Ectodermal cell (in vitro differentiated cells): ENCODE results near the gene KCNE2.

Source experiments
- H3K27ac ChIP-seq: 2 replicates; pipeline ENCODE4 v1.7.0; 2013; ENCODE audit warnings: mild to moderate bottlenecking, low read depth, low read length; ENCODE audit not compliant: insufficient read depth, poor library complexity, severe bottlenecking
- H3K27me3 ChIP-seq: 2 replicates; pipeline ENCODE4 v1.7.0; 2013; ENCODE audit warnings: mild to moderate bottlenecking, low read length; ENCODE audit not compliant: insufficient read depth, control insufficient read depth, poor library complexity, severe bottlenecking
- H3K36me3 ChIP-seq: one replicate; pipeline ENCODE4 v1.7.0; 2013; ENCODE audit warnings: low read length; ENCODE audit not compliant: control insufficient read depth, insufficient read depth
- H3K4me1 ChIP-seq: one replicate; pipeline ENCODE4 v1.7.0; 2013; ENCODE audit warnings: low read length; ENCODE audit not compliant: control insufficient read depth, insufficient read depth
- H3K4me3 ChIP-seq: 2 replicates; pipeline ENCODE4 v1.7.0; 2013; ENCODE audit warnings: low read depth, low read length, control low read depth; ENCODE audit not compliant: insufficient read depth
- H3K9me3 ChIP-seq: 2 replicates; pipeline ENCODE4 v1.7.0; 2013; ENCODE audit warnings: mild to moderate bottlenecking, low read length, moderate library complexity; ENCODE audit not compliant: control insufficient read depth
- WGBS, 2 experiments: methylation state at CpG; one replicate each; pipeline ENCODE4 v1.1.7; 2013; ENCODE audit warnings: missing lambda C conversion rate in 2 of 2; 5-methylcytosine and 5-hydroxymethylcytosine counted together

The KCNE2 gene

GRCh38 chr21:34337741-34338140 lies 26.1 kb upstream of the KCNE2 start:
- H3K4me1 ChIP-seq: peaks cover 11% of the 10 kb centered on the region
- no peak overlapping the region for H3K4me3 ChIP-seq
- H3K27me3 ChIP-seq: no peaks in the 10 kb centered on the region
- H3K9me3 ChIP-seq: no peaks in the 10 kb centered on the region
- no peaks in the 10 kb centered on the region for H3K36me3 ChIP-seq
- 76 to 80% methylated on average over 6 of the region's 6 CpGs for WGBS, 2 experiments
- no peak overlapping the region for H3K27ac ChIP-seq

GRCh38 chr21:34338226-34338625 lies 25.6 kb upstream of the KCNE2 start:
- peaks cover 11% of the 10 kb centered on the region for H3K4me1 ChIP-seq
- 96 to 97% methylated on average over 8 of the region's 8 CpGs for WGBS, 2 experiments
- no peaks in the 10 kb centered on the region for H3K27me3 ChIP-seq
- no peak overlapping the region for H3K4me3 ChIP-seq
- H3K9me3 ChIP-seq: no peaks in the 10 kb centered on the region
- H3K36me3 ChIP-seq: no peaks in the 10 kb centered on the region
- H3K27ac ChIP-seq: no peak overlapping the region

- H3K27me3 ChIP-seq: no peaks in the 10 kb centered on the region
- H3K4me1 ChIP-seq: peaks cover 10% of the 10 kb centered on the region
- 82 to 88% methylated on average over 3 of the region's 3 CpGs for WGBS, 2 experiments
- no peaks in the 10 kb centered on the region for H3K9me3 ChIP-seq
- no peak overlapping the region for H3K27ac ChIP-seq
- no peak overlapping the region for H3K4me3 ChIP-seq
- no peaks in the 10 kb centered on the region for H3K36me3 ChIP-seq
Observed at GRCh38 chr21:34340061-34340460, 23.7 kb upstream of the KCNE2 start.

GRCh38 chr21:34342476-34342875 lies 21.3 kb upstream of the KCNE2 start:
- Histone ChIP-seq H3K27me3 (no peaks in the 10 kb centered on the region), H3K27ac (no peak overlapping the region), H3K36me3 (no peaks in the 10 kb centered on the region), H3K9me3 (no peaks in the 10 kb centered on the region), H3K4me3 (no peak overlapping the region), H3K4me1 (peaks cover 5% of the 10 kb centered on the region)
- 93 to 95% methylated on average over 5 of the region's 5 CpGs for WGBS, 2 experiments

GRCh38 chr21:34343347-34343746 lies 20.5 kb upstream of the KCNE2 start:
- Histone ChIP-seq H3K9me3 (no peaks in the 10 kb centered on the region), H3K4me3 (no peak overlapping the region), H3K27ac (no peak overlapping the region), H3K36me3 (no peaks in the 10 kb centered on the region), H3K27me3 (no peaks in the 10 kb centered on the region), H3K4me1 (peaks cover 5% of the 10 kb centered on the region)
- 81 to 85% methylated on average over 7 of the region's 7 CpGs for WGBS, 2 experiments

GRCh38 chr21:34343838-34344381 lies 19.9 kb upstream of the KCNE2 start:
- H3K27me3 ChIP-seq: no peaks in the 10 kb centered on the region
- no peaks in the 10 kb centered on the region for H3K9me3 ChIP-seq
- H3K4me3 ChIP-seq: no peak overlapping the region
- peaks cover 5% of the 10 kb centered on the region for H3K4me1 ChIP-seq
- WGBS, 2 experiments: 92 to 94% methylated on average over 14 of the region's 14 CpGs
- no peak overlapping the region for H3K27ac ChIP-seq
- no peaks in the 10 kb centered on the region for H3K36me3 ChIP-seq

GRCh38 chr21:34344584-34344983 lies 19.2 kb upstream of the KCNE2 start:
- H3K27me3 ChIP-seq: no peaks in the 10 kb centered on the region
- H3K27ac ChIP-seq: no peak overlapping the region
- WGBS, 2 experiments: 95% methylated on average over 5 of the region's 5 CpGs
- no peak overlapping the region for H3K4me3 ChIP-seq
- no peaks in the 10 kb centered on the region for H3K9me3 ChIP-seq
- H3K4me1 ChIP-seq: peaks cover under 1% of the 10 kb centered on the region
- H3K36me3 ChIP-seq: no peaks in the 10 kb centered on the region

- H3K27ac ChIP-seq: no peak overlapping the region
- 83 to 85% methylated on average over 15 of the region's 15 CpGs for WGBS, 2 experiments
- H3K36me3 ChIP-seq: no peaks in the 10 kb centered on the region
- H3K27me3 ChIP-seq: no peaks in the 10 kb centered on the region
- no peaks in the 10 kb centered on the region for H3K4me1 ChIP-seq
- H3K9me3 ChIP-seq: no peaks in the 10 kb centered on the region
- H3K4me3 ChIP-seq: no peak overlapping the region
Observed at GRCh38 chr21:34345091-34345871, 18.5 kb upstream of the KCNE2 start.

GRCh38 chr21:34345892-34346291 lies 17.9 kb upstream of the KCNE2 start:
- WGBS, 2 experiments: 96 to 97% methylated on average over 10 of the region's 10 CpGs
- H3K27ac ChIP-seq: no peak overlapping the region

GRCh38 chr21:34348890-34349519 lies 14.8 kb upstream of the KCNE2 start:
- Histone ChIP-seq H3K9me3 (no peaks in the 10 kb centered on the region), H3K27ac (no peak overlapping the region), H3K4me1 (no peaks in the 10 kb centered on the region), H3K36me3 (no peaks in the 10 kb centered on the region), H3K4me3 (no peak overlapping the region), H3K27me3 (no peaks in the 10 kb centered on the region)
- WGBS, 2 experiments: 93 to 94% methylated on average over 4 to 5 of the region's 5 CpGs

More at GRCh38 chr21:34345892-34346291, 17.9 kb upstream of the KCNE2 start:
- Histone ChIP-seq H3K9me3 (no peaks in the 10 kb centered on the region), H3K4me1 (no peaks in the 10 kb centered on the region), H3K36me3 (no peaks in the 10 kb centered on the region), H3K27me3 (no peaks in the 10 kb centered on the region), H3K4me3 (no peak overlapping the region)
